Epithelial cell of umbilical artery (primary cell): Measurements from ENCODE around the gene STOML1. TPM values are rescaled to one million over a fixed set of nuclear protein-coding genes. Genes with fewer than 3 reads are reported as not detected.

Experiments used
- total RNA-seq: library from RNA; depleted of rRNA; stranded (reverse); fragments of >200 nt; gene quantifications from 2 replicates; pipeline ENCODE4 v1.2.3, GENCODE V29; 2014

The STOML1 gene
- 9.7 and 10.3 TPM in 2 replicates for total RNA-seq

GRCh38 chr15:73991726-73992593 is at the start of gene STOML1:
Gene STOML1, minus strand, starts transcription at chr15:73992295. Its CDS starts 72 bp downstream, at chr15:73992223.

GRCh38 chr15:73994413-73994883 is 2.4 kb upstream of the STOML1 start, which contains the start of gene PML:
Gene PML, plus strand, starts transcription at chr15:73994716. Its CDS starts 97 bp downstream, at chr15:73994813.

Other genes with a start within 250 kb of the STOML1 start
- not detected in 2 replicates for gene INSYN1, start 238.9 kb downstream of the STOML1 start, total RNA-seq
- not detected in 2 replicates for gene TBC1D21, start 118.7 kb downstream of the STOML1 start, total RNA-seq
- 9.1 and 9.7 TPM in 2 replicates for gene LOXL1, start 65.8 kb downstream of the STOML1 start, total RNA-seq
- gene PML, start 2.4 kb upstream of the STOML1 start, total RNA-seq = 21.1 and 33.4 TPM in 2 replicates
- gene GOLGA6A, start 90.3 kb upstream of the STOML1 start, total RNA-seq = not detected in 2 replicates
- gene ISLR2, start 138.3 kb upstream of the STOML1 start, total RNA-seq = not detected in 2 replicates
- gene ISLR, start 181.4 kb upstream of the STOML1 start, total RNA-seq = under 0.01 and 0.30 TPM in 2 replicates
- gene STRA6, start 210.5 kb upstream of the STOML1 start, total RNA-seq = 0.32 and 1.5 TPM in 2 replicates
- gene CCDC33, start 244.0 kb upstream of the STOML1 start, total RNA-seq = not detected in 2 replicates